NB4 (cell line): Measurements from ENCODE around the gene ATXN7.

Experiments used
- DNase-seq: peaks from one replicate; pipeline ENCODE4 v3.0.0; 2010; ENCODE audit warnings: low read depth
- H3K4me3 ChIP-seq: one replicate; pipeline ENCODE4 v1.5.1; 2011; ENCODE audit warnings: mild to moderate bottlenecking, low read depth, low read length, moderate library complexity
- CTCF ChIP-seq: IDR thresholded peaks from one replicate; pipeline ENCODE4 v1.5.1; 2012; ENCODE audit warnings: low read depth, low read length
- MAX ChIP-seq: IDR thresholded peaks from 2 replicates; pipeline ENCODE4 v1.6.1; 2011; ENCODE audit warnings: low read depth, low read length
- MYC ChIP-seq: IDR thresholded peaks from 2 replicates; pipeline ENCODE4 v1.6.1; 2011; ENCODE audit warnings: low read depth, low read length
- POLR2A ChIP-seq: IDR thresholded peaks from 2 replicates; pipeline ENCODE4 v1.6.1; 2011; ENCODE audit warnings: mild to moderate bottlenecking; ENCODE audit not compliant: insufficient read length; ENCODE audit errors: extremely low read depth

Gene ATXN7

GRCh38 chr3:63961891-63962290, 98.2 kb downstream of the ATXN7 start:
- H3K4me3 ChIP-seq, result no peak overlapping the region
- peak; percentile 41 for DNase-seq
- TF ChIP-seq CTCF, result peak; percentile 37
- no peak for TF ChIP-seq MYC

GRCh38 chr3:63963496-63963895, 99.8 kb downstream of the ATXN7 start:
- no peak for DNase-seq
- no peak overlapping the region for H3K4me3 ChIP-seq
- no peak for TF ChIP-seq CTCF
- TF ChIP-seq MYC, result no peak
- TF ChIP-seq MAX, result no peak
- no peak for TF ChIP-seq POLR2A

GRCh38 chr3:63964681-63965485, 101.2 kb downstream of the ATXN7 start:
- H3K4me3 ChIP-seq, result no peak overlapping the region
- peak; percentile 29 for DNase-seq
- no peak for TF ChIP-seq MYC
- TF ChIP-seq POLR2A, result no peak
- TF ChIP-seq MAX, result no peak
- no peak for TF ChIP-seq CTCF

- no peak overlapping the region for H3K4me3 ChIP-seq
- TF ChIP-seq MAX (no peak), CTCF (no peak), MYC (no peak), POLR2A (no peak)
- no peak for DNase-seq
Observed at GRCh38 chr3:63966007-63966406, 102.3 kb downstream of the ATXN7 start.

- H3K4me3 ChIP-seq, result no peak overlapping the region
- TF ChIP-seq CTCF, result no peak
- TF ChIP-seq POLR2A, result no peak
- TF ChIP-seq MYC, result no peak
- TF ChIP-seq MAX, result no peak
Observed at GRCh38 chr3:63966871-63967270, 103.2 kb downstream of the ATXN7 start.

More at GRCh38 chr3:63966871-63967270, 103.2 kb downstream of the ATXN7 start:
- no peak for DNase-seq
